ENCODE measurements around the gene ATP5PF.
"Not testable (repeated sequence)": the region's sequence is repeated elsewhere in the genome, so short reads cannot be mapped to it uniquely, and the experiment has no call there.

ATP5PF gene

GRCh38 chr21:25733859-25734653 lies 648 bp downstream of the ATP5PF start:
- in situ Hi-C loops (cut with HindIII; ENCODE audit: low pct_ligation_motif_present, low pct_unique_long_range_greater_than_20kb, low sequenced_read_pairs), result no loop called here
- DNase-seq, result peak; percentile 20

DNA sequence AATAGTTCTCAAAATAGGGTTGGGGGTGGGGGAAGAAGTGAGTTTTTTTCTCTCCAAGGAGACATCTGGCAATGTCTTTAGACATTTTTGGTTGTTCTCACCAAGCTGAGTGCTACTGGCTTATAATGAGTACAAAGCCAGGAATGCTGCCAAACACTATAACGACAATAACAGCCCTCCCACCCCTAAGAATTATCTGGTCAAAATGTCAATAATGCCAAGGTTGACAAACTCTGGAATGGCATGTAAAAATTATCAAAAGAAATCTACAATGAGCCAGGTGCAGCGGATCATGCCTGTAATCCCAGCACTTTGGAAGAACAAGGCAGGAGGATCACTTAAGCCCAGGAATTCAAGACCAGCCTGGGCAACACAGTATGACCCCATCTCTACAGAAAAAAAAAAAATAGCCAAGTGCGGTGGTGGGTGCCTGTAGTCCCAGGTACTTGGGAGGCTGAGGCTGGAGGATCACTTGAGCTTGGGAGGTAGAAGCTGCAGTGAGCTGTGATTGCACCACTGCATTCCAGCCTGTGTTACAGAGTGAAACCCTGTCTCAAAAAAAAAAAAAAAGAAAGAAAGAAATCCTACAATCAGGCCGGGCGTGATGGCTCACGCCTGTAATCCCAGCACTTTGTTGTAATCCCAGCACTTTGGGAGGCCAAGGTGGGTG lies 2.5 kb downstream of the ATP5PF start:
- DNase-seq, result no peak
- in situ Hi-C loops (cut with HindIII; ENCODE audit: low pct_ligation_motif_present, low pct_unique_long_range_greater_than_20kb, low sequenced_read_pairs), result no loop called here

GRCh38 chr21:25722631-25723030 lies 12.1 kb downstream of the ATP5PF start:
- in situ Hi-C loops (cut with HindIII; ENCODE audit: low pct_ligation_motif_present, low pct_unique_long_range_greater_than_20kb, low sequenced_read_pairs), result no loop called here
- DNase-seq, result no peak

- no peak for DNase-seq
- in situ Hi-C loops (cut with HindIII; ENCODE audit: low pct_ligation_motif_present, low pct_unique_long_range_greater_than_20kb, low sequenced_read_pairs), result no loop called here
Observed at GRCh38 chr21:25721987-25722386, 12.7 kb downstream of the ATP5PF start.

DNA sequence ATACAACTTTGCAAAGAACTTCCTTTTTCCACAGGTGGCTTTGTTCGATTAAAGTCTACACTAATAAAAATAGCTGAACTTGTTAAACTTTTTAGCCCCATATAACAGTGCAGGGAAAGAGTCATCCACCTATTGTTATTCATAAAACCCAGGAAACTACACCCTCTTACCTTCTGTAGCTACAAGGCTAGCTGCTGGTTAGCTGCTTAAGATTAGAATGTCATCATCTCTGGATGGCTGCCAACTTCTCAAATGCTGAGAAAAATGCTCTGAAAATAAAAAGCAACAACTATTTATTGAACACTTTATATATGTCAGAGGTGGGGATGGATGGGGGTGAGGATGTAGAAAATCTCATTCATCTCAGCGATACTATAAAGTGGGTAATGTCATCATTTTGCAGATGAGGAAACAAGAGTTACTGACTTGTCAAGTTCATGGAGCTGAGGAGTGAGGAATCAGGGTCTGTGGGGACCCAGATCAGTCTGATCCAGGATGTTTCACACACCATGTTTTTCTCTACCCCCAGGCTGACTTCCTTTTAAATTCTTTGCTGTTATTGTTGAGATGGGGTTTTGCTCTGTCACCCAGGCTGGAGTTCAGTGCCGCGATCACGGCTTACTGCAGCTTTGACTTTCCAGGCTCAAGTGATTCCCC lies 17.1 kb downstream of the ATP5PF start:
- in situ Hi-C loops (cut with HindIII; ENCODE audit: low pct_ligation_motif_present, low pct_unique_long_range_greater_than_20kb, low sequenced_read_pairs), result no loop called here
- DNase-seq, result no peak

DNA sequence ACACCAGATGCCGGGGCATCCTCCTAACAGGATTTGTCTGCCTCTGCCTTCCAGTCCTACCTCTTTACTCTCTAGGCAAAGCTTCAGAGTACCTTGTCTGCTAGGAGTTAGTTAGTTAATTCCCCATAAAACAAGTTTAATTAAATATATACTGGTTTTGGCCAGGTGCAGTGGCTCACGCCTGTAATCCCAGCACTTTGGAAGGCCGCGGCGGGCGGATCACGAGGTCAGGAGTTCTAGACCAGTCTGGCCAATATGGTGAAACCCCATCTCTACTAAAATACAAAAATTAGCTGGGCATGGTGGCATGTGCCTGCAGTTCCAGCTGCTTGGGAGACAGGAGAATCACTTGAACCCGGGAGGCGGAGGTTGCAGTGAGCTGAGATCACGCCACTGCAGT lies 20.6 kb downstream of the ATP5PF start:
- in situ Hi-C loops (cut with HindIII; ENCODE audit: low pct_ligation_motif_present, low pct_unique_long_range_greater_than_20kb, low sequenced_read_pairs); DNase-seq: not testable (repeated sequence)

DNA sequence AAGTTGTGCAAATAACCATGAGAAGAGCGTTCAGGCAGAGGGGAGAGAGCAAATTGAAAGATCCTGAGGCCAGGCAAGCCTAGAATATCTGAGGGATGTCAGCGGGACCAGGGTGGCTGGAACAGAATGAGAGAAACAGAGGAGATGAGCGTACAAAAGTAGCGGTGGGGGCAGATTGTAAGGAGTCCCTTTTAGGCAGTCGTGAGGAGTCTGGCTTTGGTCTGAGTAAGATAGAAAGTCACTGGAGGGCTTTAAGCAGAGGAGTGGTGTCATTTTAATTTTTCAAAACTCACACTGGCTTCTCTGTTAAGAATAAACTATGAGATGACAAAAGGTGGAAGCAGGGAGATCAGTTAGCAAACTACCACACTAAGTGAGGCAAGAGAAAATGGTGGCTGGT lies 24.2 kb downstream of the ATP5PF start:
- in situ Hi-C loops (cut with HindIII; ENCODE audit: low pct_ligation_motif_present, low pct_unique_long_range_greater_than_20kb, low sequenced_read_pairs), result no loop called here

GRCh38 chr21:25709684-25710265 lies 24.9 kb downstream of the ATP5PF start:
- no peak for DNase-seq
- in situ Hi-C loops (cut with HindIII; ENCODE audit: low pct_ligation_motif_present, low pct_unique_long_range_greater_than_20kb, low sequenced_read_pairs), result no loop called here

More for the DNA sequence above, 24.2 kb downstream of the ATP5PF start:
- DNase-seq, result no peak

GRCh38 chr21:25708467-25709065 lies 26.1 kb downstream of the ATP5PF start:
- DNase-seq, result peak; percentile 41
- in situ Hi-C loops (cut with HindIII; ENCODE audit: low pct_ligation_motif_present, low pct_unique_long_range_greater_than_20kb, low sequenced_read_pairs), result no loop called here

GRCh38 chr21:25701529-25701928 lies 33.2 kb downstream of the ATP5PF start:
- in situ Hi-C loops (cut with HindIII; ENCODE audit: low pct_ligation_motif_present, low pct_unique_long_range_greater_than_20kb, low sequenced_read_pairs), result no loop called here
- no peak for DNase-seq

DNA sequence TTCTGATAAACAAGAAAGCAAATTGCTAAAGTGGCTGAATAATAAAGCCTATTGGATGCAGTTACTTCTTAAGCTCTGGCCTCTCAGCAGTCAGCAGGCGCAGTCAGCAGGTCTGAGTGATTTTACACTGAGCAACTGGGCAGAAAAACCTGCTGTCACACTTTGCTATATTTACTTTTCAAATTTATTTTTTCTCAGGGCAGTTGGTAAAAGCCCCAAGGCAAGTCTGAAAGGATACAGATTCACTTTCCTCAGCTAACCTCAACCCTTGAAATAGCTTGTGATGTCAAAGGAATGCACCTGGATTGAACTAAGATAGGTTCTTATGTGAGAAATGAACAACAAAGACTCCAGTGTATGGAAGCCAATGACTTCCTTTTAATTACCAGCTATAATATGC lies 34.0 kb downstream of the ATP5PF start:
- in situ Hi-C loops (cut with HindIII; ENCODE audit: low pct_ligation_motif_present, low pct_unique_long_range_greater_than_20kb, low sequenced_read_pairs), result no loop called here

DNA sequence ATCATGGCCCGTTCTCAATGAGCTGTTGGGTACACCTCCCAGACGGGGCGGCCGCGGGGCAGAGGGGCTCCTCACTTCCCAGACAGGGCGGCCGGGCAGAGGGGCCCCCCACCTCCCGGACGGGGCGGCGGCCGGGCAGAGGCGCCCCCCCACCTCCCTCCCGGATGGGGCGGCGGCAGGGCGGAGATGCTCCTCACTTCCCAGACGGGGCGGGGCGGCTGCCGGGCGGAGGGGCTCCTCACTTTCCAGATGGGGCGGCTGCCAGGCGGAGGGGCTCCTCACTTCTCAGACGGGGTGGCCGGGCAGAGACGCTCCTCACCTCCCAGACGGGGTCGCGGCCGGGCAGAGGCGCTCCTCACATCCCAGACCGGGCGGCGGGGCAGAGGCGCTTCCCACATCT lies 39.2 kb downstream of the ATP5PF start:
- DNase-seq; in situ Hi-C loops (cut with HindIII; ENCODE audit: low pct_ligation_motif_present, low pct_unique_long_range_greater_than_20kb, low sequenced_read_pairs): not testable (repeated sequence)

More for the DNA sequence above, 34.0 kb downstream of the ATP5PF start:
- DNase-seq, result no peak

DNA sequence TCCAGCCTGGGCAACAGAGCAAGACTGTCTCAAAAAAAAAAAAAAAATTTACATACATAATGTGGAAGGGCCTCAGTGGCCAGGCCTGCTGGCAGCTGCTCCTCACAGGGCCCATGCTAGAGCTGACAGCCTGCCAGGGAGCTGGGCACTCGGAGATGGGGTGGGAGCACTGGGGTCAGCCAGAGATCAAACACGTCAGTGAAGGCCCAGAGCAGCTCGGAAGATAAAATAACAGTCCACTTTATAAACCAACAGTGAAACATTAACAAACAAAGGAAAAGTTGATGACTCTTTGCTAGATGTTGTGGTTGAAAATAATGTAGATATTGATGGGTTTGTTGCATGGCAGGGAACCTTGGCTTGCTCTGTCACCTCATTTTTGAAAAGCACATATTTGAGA lies 42.7 kb downstream of the ATP5PF start:
- DNase-seq, result peak; percentile 44
- in situ Hi-C loops (cut with HindIII; ENCODE audit: low pct_ligation_motif_present, low pct_unique_long_range_greater_than_20kb, low sequenced_read_pairs), result no loop called here

DNA sequence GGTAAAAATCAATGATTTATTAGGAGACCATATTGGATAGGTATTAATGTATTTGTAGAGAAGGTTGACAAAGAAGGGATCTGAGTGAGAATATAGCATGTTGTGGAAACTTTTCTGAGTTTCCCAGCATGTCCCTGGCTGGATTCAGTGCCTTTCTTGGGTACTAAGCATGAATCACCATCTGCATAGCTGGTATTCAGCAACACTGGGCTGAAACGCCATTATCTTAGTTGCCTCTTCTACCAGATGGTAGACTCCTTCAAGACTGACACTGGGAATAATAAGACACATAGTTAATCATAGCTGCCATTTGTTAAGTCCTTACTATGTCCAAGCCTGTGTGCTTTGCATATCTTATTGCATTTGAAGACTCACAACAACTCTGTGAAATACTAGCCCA lies 45.5 kb downstream of the ATP5PF start:
- in situ Hi-C loops (cut with HindIII; ENCODE audit: low pct_ligation_motif_present, low pct_unique_long_range_greater_than_20kb, low sequenced_read_pairs), result no loop called here
- no peak for DNase-seq

GRCh38 chr21:25688275-25689155 lies 46.2 kb downstream of the ATP5PF start:
- in situ Hi-C loops (cut with HindIII; ENCODE audit: low pct_ligation_motif_present, low pct_unique_long_range_greater_than_20kb, low sequenced_read_pairs), result no loop called here

GRCh38 chr21:25687787-25688186 lies 46.9 kb downstream of the ATP5PF start:
- in situ Hi-C loops (cut with HindIII; ENCODE audit: low pct_ligation_motif_present, low pct_unique_long_range_greater_than_20kb, low sequenced_read_pairs), result no loop called here
- DNase-seq, result no peak

More at GRCh38 chr21:25688275-25689155, 46.2 kb downstream of the ATP5PF start:
- DNase-seq, result no peak

DNA sequence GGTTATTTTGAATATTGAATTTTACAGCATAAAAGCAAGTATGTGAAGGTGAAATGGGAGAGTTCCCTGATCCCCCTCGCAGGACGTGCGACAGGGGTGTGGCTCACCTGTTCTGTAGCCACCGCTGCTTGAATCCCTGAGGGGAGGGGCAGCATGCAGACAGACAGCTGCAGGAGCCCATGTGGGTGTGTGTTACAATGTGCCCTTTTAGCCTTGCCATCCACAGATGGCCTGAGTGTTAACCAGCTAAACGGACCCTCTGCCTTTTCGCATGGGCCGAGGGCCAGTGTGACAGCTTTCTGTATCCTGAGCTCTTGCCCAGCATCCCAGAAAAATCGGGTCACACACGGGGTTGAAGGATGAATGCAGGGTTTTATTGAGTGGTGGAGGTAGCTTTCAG lies 52.3 kb downstream of the ATP5PF start:
- DNase-seq, result no peak
- in situ Hi-C loops (cut with HindIII; ENCODE audit: low pct_ligation_motif_present, low pct_unique_long_range_greater_than_20kb, low sequenced_read_pairs), result no loop called here

- DNase-seq, result no peak
- in situ Hi-C loops (cut with HindIII; ENCODE audit: low pct_ligation_motif_present, low pct_unique_long_range_greater_than_20kb, low sequenced_read_pairs), result no loop called here
Observed at GRCh38 chr21:25676451-25676850, 58.3 kb downstream of the ATP5PF start.

Data from ACHN (cell line).